Thoracic aorta (tissue), 2 donors: ENCODE measurements around the gene NETO1. TPM values are rescaled to one million over a fixed set of nuclear protein-coding genes. Genes with fewer than 3 reads are reported as not detected.

ENCODE experiments used
- ATAC-seq: fragments of 150-250 bp; one replicate; pipeline ENCODE4 v1.8.0; 2017; ENCODE audit warnings: low read depth; ENCODE audit not compliant: insufficient number of reproducible peaks, low FRiP score
- DNase-seq: peaks from one replicate; pipeline ENCODE4 v3.0.0-alpha.2; 2020; ENCODE audit warnings: low spot score
- H3K27ac ChIP-seq, 2 donors: fragments of 200-600 bp; sonication (generic); 1 replicate in 1 of 2; 2 replicates in 1 of 2; pipeline ENCODE4 v1.5.1; 2016; ENCODE audit warnings: mild to moderate bottlenecking in 2 of 2, moderate library complexity in 2 of 2
- H3K27me3 ChIP-seq: fragments of 200-600 bp; sonication (generic); replicated peaks from 2 replicates; pipeline ENCODE4 v1.6.0; 2016; ENCODE audit warnings: mild to moderate bottlenecking; ENCODE audit not compliant: insufficient read depth
- H3K36me3 ChIP-seq: fragments of 200-600 bp; sonication (generic); one replicate; pipeline ENCODE4 v1.5.1; 2016
- H3K4me1 ChIP-seq, 2 donors: fragments of 200-600 bp; sonication (generic); 1 replicate in 1 of 2; 2 replicates in 1 of 2; pipeline versions ENCODE4 v1.5.1 to v1.6.0; 2016; ENCODE audit warnings: low read depth in 2 of 2, mild to moderate bottlenecking in 1 of 2; ENCODE audit not compliant: control insufficient read depth in 1 of 2
- H3K4me3 ChIP-seq: fragments of 200-600 bp; sonication (generic); 2 replicates; pipeline ENCODE4 v1.5.1; 2016; ENCODE audit warnings: mild to moderate bottlenecking
- H3K9me3 ChIP-seq: fragments of 200-600 bp; sonication (generic); 2 replicates; pipeline ENCODE4 v1.5.1; 2016
- total RNA-seq, 2 donors: library from RNA; depleted of rRNA; stranded (reverse); fragments of >200 nt; gene quantifications; one replicate each; pipeline versions ENCODE4 v1.1.0 to v1.2.3, GENCODE V29; 2016
- TF ChIP-seq, protein P1 (sequence below): fragments of 200-600 bp; sonication (generic); IDR thresholded peaks from one replicate; pipeline ENCODE4 v1.5.1; 2019; ENCODE audit warnings: antibody characterized with exemption

NETO1 gene
- total RNA-seq, 2 donors from 2014 or later = 1.2 TPM; not detected in 1

DNA sequence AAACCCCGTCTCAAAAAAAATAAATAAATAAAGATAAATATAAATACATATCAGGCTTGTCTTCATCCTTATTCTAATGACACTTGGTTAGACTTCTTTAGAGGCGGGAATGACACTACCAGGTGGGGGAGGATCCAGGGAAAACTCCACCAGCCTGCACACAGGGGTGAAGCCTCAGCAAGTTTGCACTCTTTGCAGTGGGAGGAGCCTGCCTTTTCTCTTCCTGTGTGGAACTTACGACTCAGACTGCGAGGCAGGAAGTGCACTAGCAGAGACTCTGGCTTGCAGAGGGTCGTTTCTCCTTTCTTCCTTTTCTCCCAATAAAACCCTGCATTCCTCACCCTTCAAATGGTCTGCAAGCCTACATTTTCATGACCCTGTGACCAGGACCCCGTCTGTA is 170.1 kb downstream of the NETO1 start:
- Histone ChIP-seq H3K36me3 (no peaks in the 10 kb centered on the region), H3K27me3 (no peaks in the 10 kb centered on the region), H3K9me3 (no peaks in the 10 kb centered on the region), H3K4me1 (no peaks in the 10 kb centered on the region), H3K27ac (no peak overlapping the region), H3K4me3 (no peak overlapping the region)
- DNase-seq (no peak), ATAC-seq (no peak)
- TF ChIP-seq, protein P1, sequence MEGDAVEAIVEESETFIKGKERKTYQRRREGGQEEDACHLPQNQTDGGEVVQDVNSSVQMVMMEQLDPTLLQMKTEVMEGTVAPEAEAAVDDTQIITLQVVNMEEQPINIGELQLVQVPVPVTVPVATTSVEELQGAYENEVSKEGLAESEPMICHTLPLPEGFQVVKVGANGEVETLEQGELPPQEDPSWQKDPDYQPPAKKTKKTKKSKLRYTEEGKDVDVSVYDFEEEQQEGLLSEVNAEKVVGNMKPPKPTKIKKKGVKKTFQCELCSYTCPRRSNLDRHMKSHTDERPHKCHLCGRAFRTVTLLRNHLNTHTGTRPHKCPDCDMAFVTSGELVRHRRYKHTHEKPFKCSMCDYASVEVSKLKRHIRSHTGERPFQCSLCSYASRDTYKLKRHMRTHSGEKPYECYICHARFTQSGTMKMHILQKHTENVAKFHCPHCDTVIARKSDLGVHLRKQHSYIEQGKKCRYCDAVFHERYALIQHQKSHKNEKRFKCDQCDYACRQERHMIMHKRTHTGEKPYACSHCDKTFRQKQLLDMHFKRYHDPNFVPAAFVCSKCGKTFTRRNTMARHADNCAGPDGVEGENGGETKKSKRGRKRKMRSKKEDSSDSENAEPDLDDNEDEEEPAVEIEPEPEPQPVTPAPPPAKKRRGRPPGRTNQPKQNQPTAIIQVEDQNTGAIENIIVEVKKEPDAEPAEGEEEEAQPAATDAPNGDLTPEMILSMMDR = no peak

DNA sequence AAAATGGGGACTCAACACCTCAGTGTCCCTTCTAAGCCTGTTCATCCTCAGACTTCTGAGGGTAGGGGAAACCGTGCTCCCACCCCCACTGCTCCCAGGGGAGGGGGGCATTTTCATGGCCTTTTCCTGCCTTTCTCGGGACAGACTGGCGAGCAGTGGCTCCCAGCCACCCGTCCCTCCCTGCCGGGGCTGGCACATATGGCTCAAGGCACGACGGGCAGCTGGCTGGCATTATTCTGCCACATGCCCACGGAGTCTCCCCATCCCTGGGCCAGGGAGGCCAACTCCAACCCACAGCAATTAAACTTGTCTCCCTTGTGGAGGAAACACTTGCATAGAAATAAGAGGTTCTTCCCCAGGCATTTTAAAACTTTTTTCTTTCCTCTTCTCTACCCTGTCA is 175.2 kb downstream of the NETO1 start:
- H3K27ac ChIP-seq = no peak overlapping the region
- H3K4me3 ChIP-seq = no peak overlapping the region
- ATAC-seq (no peak), DNase-seq (no peak)
- H3K9me3 ChIP-seq = no peaks in the 10 kb centered on the region
- no peaks in the 10 kb centered on the region for H3K36me3 ChIP-seq
- H3K27me3 ChIP-seq = no peaks in the 10 kb centered on the region
- no peaks in the 10 kb centered on the region for H3K4me1 ChIP-seq
- TF ChIP-seq, protein P1 = no peak
